Glutamatergic neuron (in vitro differentiated cells): ENCODE measurements around the gene GNAI1. TPM values are rescaled to one million over a fixed set of nuclear protein-coding genes. Genes with fewer than 3 reads are reported as not detected.

Experiments used
- DNase-seq: peaks from one replicate; pipeline ENCODE4 v3.0.0; 2022
- H3K27ac Mint-ChIP-seq: one replicate; pipeline ENCODE4 v1.8.0; 2020; ENCODE audit warnings: mild to moderate bottlenecking, mixed read lengths, inconsistent platforms; ENCODE audit not compliant: unreplicated experiment
- H3K27me3 Mint-ChIP-seq: one replicate; pipeline ENCODE4 v1.8.0; 2020; ENCODE audit warnings: mild to moderate bottlenecking, moderate library complexity, mixed read lengths, inconsistent platforms; ENCODE audit not compliant: unreplicated experiment
- H3K36me3 Mint-ChIP-seq: one replicate; pipeline ENCODE4 v1.8.0; 2020; ENCODE audit warnings: mild to moderate bottlenecking, mixed read lengths, inconsistent platforms; ENCODE audit not compliant: unreplicated experiment
- H3K4me1 Mint-ChIP-seq: one replicate; pipeline ENCODE4 v1.8.0; 2020; ENCODE audit warnings: mild to moderate bottlenecking, low read depth, mixed read lengths, inconsistent platforms; ENCODE audit not compliant: unreplicated experiment
- H3K4me3 Mint-ChIP-seq: one replicate; pipeline ENCODE4 v1.8.0; 2020; ENCODE audit warnings: mild to moderate bottlenecking, mixed read lengths, inconsistent platforms; ENCODE audit not compliant: unreplicated experiment
- H3K9me3 Mint-ChIP-seq: one replicate; pipeline ENCODE4 v1.8.0; 2020; ENCODE audit warnings: mild to moderate bottlenecking, moderate library complexity, mixed read lengths, inconsistent platforms; ENCODE audit not compliant: unreplicated experiment
- CTCF ChIP-seq: fragments of 200-600 bp; sonication (generic); IDR thresholded peaks from one replicate; pipeline ENCODE4 v1.5.0; 2021; ENCODE audit not compliant: partially characterized antibody, unreplicated experiment
- total RNA-seq: library from RNA; stranded (reverse); fragmentation: NEBNext Ultra II Directional; extraction: Animal tissue kit (Norgen Biotek cat#: 25700); gene quantifications from one replicate; pipeline ENCODE4 v1.2.1, GENCODE V29; 2021; ENCODE audit not compliant: unreplicated experiment

Gene GNAI1
- total RNA-seq, 1 donor from 2014 or later, result 61.9 TPM

GRCh38 chr7:80100254-80100653, 34.4 kb upstream of the GNAI1 start:
- Mint-ChIP-seq H3K36me3 (no peaks in the 10 kb centered on the region), H3K4me1 (peaks cover 4% of the 10 kb centered on the region), H3K9me3 (peaks cover 1% of the 10 kb centered on the region), H3K4me3 (no peak overlapping the region), H3K27me3 (no peaks in the 10 kb centered on the region), H3K27ac (no peak overlapping the region)
- DNase-seq, result no peak
- no peak for TF ChIP-seq CTCF

- Mint-ChIP-seq H3K4me3 (no peak overlapping the region), H3K9me3 (peaks cover 1% of the 10 kb centered on the region), H3K4me1 (peaks cover 3% of the 10 kb centered on the region), H3K27me3 (no peaks in the 10 kb centered on the region), H3K27ac (no peak overlapping the region), H3K36me3 (no peaks in the 10 kb centered on the region)
- DNase-seq, result no peak
- no peak for TF ChIP-seq CTCF
These were observed 28.8 kb upstream of the GNAI1 start for GRCh38 chr7:80105701-80106408.

GRCh38 chr7:80106498-80107113, 28.0 kb upstream of the GNAI1 start:
- Mint-ChIP-seq H3K4me1 (peaks cover 3% of the 10 kb centered on the region), H3K27ac (no peak overlapping the region), H3K36me3 (no peaks in the 10 kb centered on the region), H3K9me3 (peaks cover 1% of the 10 kb centered on the region), H3K27me3 (no peaks in the 10 kb centered on the region), H3K4me3 (no peak overlapping the region)
- no peak for DNase-seq
- no peak for TF ChIP-seq CTCF

- no peak for TF ChIP-seq CTCF
- H3K9me3 Mint-ChIP-seq, result peaks cover 1% of the 10 kb centered on the region
- H3K27me3 Mint-ChIP-seq, result no peaks in the 10 kb centered on the region
- H3K4me1 Mint-ChIP-seq, result peaks cover 3% of the 10 kb centered on the region
- H3K27ac Mint-ChIP-seq, result no peak overlapping the region
- H3K36me3 Mint-ChIP-seq, result no peaks in the 10 kb centered on the region
- no peak overlapping the region for H3K4me3 Mint-ChIP-seq
- no peak for DNase-seq
These were observed 27.4 kb upstream of the GNAI1 start for GRCh38 chr7:80107278-80107677.

GRCh38 chr7:80110376-80110775, 24.3 kb upstream of the GNAI1 start:
- Mint-ChIP-seq H3K27ac (no peak overlapping the region), H3K4me3 (no peak overlapping the region), H3K4me1 (peaks cover 3% of the 10 kb centered on the region), H3K27me3 (no peaks in the 10 kb centered on the region), H3K36me3 (no peaks in the 10 kb centered on the region), H3K9me3 (no peaks in the 10 kb centered on the region)
- TF ChIP-seq CTCF, result no peak
- DNase-seq, result no peak
